GM12878 (cell line): Measurements from ENCODE around the gene COL13A1. TPM values are rescaled to one million over a fixed set of nuclear protein-coding genes. Genes with fewer than 3 reads are reported as not detected.

Source experiments
- ATAC-seq: fragments of 200-7000 bp; cut with Tn5 transposase; 3 replicates; pipeline ENCODE4 v1.9.1; 2020; ENCODE audit warnings: mild to moderate bottlenecking, moderate library complexity
- BruUV-seq: library from RNA; stranded (reverse); fragments of 400-500 nt; replicated peaks from 2 replicates; lab custom pipeline; 2021; lab: Mats Ljungman, UMichigan
- CTCF ChIA-PET: fragments of 300-600 bp; sonication (Branson Sonifier 250); formaldehyde crosslinking; extraction: SDS; loops from one replicate; lab custom pipeline; 2021; ENCODE audit warnings: inconsistent platforms; lab: Yijun Ruan, JAX
- POLR2A ChIA-PET: fragments of 350-600 bp; formaldehyde crosslinking; extraction: SDS; loops from one replicate; lab custom pipeline; 2021; ENCODE audit warnings: inconsistent platforms; lab: Charles Lee
- RAD21 ChIA-PET: fragments of 300-600 bp; sonication (Branson Sonifier 250); formaldehyde crosslinking; loops from one replicate; lab custom pipeline; 2023; ENCODE audit warnings: antibody characterized with exemption; ENCODE audit not compliant: unreplicated experiment; lab: Charles Lee
- SMC1A ChIA-PET: fragments of 300-600 bp; sonication (Branson Sonifier 250); formaldehyde crosslinking; loops from one replicate; lab custom pipeline; 2023; ENCODE audit not compliant: unreplicated experiment, uncharacterized antibody; lab: Charles Lee
- DNase-seq: peaks from one replicate; pipeline ENCODE4 v3.0.0-alpha.2; 2011; ENCODE audit warnings: low read depth, low spot score
- FAIRE-seq: peaks from 3 replicates; lab custom pipeline; 2011; peaks lifted over from hg19 to GRCh38; lab: Jason Lieb, UNC
- H2AFZ ChIP-seq: 2 replicates; pipeline ENCODE4 v1.6.0; 2011; ENCODE audit warnings: low read depth, low read length, control low read depth; ENCODE audit not compliant: control insufficient read depth
- H3K27ac ChIP-seq: 2 replicates; pipeline ENCODE4 v1.5.1; 2011; ENCODE audit warnings: control low read depth; ENCODE audit not compliant: control insufficient read depth, insufficient read depth
- H3K27me3 ChIP-seq, 2 experiments: replicated peaks in 1 of 2; 2 replicates each; pipeline versions ENCODE4 v1.6.0 to v1.6.1; 2011; ENCODE audit warnings: low read length in 1 of 2; ENCODE audit not compliant: control insufficient read depth in 2 of 2, insufficient read depth in 2 of 2
- H3K36me3 ChIP-seq, 2 experiments: 2 replicates each; pipeline ENCODE4 v1.5.1; 2011; ENCODE audit warnings: low read length in 1 of 2; ENCODE audit not compliant: control insufficient read depth in 2 of 2, insufficient read depth in 2 of 2
- H3K4me1 ChIP-seq: 2 replicates; pipeline ENCODE4 v1.6.1; 2011; ENCODE audit warnings: mild to moderate bottlenecking, low read length, moderate library complexity, mixed read lengths; ENCODE audit not compliant: control insufficient read depth, insufficient read depth
- H3K4me2 ChIP-seq: 2 replicates; pipeline ENCODE4 v1.6.0; 2011; ENCODE audit warnings: control low read depth; ENCODE audit not compliant: control insufficient read depth, insufficient read depth
- H3K4me3 ChIP-seq: fragments of 200-600 bp; sonication (generic); 2 replicates; pipeline ENCODE4 v1.5.1; 2016
- H3K79me2 ChIP-seq: 2 replicates; pipeline ENCODE4 v1.6.0; 2011; ENCODE audit warnings: low read length; ENCODE audit not compliant: control insufficient read depth, insufficient read depth
- H3K9ac ChIP-seq: 2 replicates; pipeline ENCODE4 v1.8.0; 2011; ENCODE audit warnings: low read length, control low read depth, mixed read lengths; ENCODE audit not compliant: control insufficient read depth, insufficient read depth
- H3K9me3 ChIP-seq: replicated peaks from 3 replicates; pipeline ENCODE4 v1.5.1; 2011; ENCODE audit warnings: mild to moderate bottlenecking, low read length; ENCODE audit not compliant: control insufficient read depth, insufficient read depth
- H4K20me1 ChIP-seq: 2 replicates; pipeline ENCODE4 v1.6.0; 2011; ENCODE audit not compliant: control insufficient read depth, insufficient read depth
- ASH2L ChIP-seq: fragments of 300-600, 200-600 bp; sonication (generic); IDR thresholded peaks from 2 replicates; pipeline ENCODE4 v1.6.1; 2017; ENCODE audit warnings: low read depth, mild to moderate bottlenecking, borderline replicate concordance
- HDAC6 ChIP-seq: fragments of 200-600 bp; sonication (generic); IDR thresholded peaks from one replicate; pipeline ENCODE4 v1.8.0; 2017; ENCODE audit warnings: antibody characterized with exemption; ENCODE audit not compliant: unreplicated experiment
- MLLT1 ChIP-seq: fragments of 450-650 bp; IDR thresholded peaks from 2 replicates; pipeline ENCODE4 v1.6.1; 2016; ENCODE audit warnings: mild to moderate bottlenecking
- POLR2AphosphoS5 ChIP-seq: IDR thresholded peaks from 2 replicates; pipeline ENCODE4 v1.6.1; 2011; ENCODE audit warnings: mild to moderate bottlenecking, low read length, inconsistent platforms
- RELA ChIP-seq: fragments of 450-650 bp; IDR thresholded peaks from 2 replicates; pipeline ENCODE4 v1.8.0; 2014; ENCODE audit warnings: borderline replicate concordance; ENCODE audit not compliant: partially characterized antibody
- TCF12 ChIP-seq: IDR thresholded peaks from 2 replicates; pipeline ENCODE4 v1.6.1; 2011; ENCODE audit warnings: low read depth, mild to moderate bottlenecking, low read length
- ZNF24 ChIP-seq: fragments of 450-650 bp; IDR thresholded peaks from 2 replicates; pipeline ENCODE4 v1.6.1; 2017; ENCODE audit warnings: antibody characterized with exemption, mild to moderate bottlenecking
- WGBS: methylation state at CpG from one replicate; pipeline ENCODE4 v1.1.6; 2016; ENCODE audit warnings: low lambda C conversion rate; ENCODE audit not compliant: insufficient replicate concordance, insufficient coverage; ENCODE audit errors: missing lambda C conversion rate; 5-methylcytosine and 5-hydroxymethylcytosine counted together
- in situ Hi-C: fragments of 300-500 bp; cut with MboI; formaldehyde crosslinking; loops from 9 replicates; pipeline ENCODE4 v1.14.3; 2018; ENCODE audit warnings: mixed read lengths
- intact Hi-C: fragments of 100-400 bp; cut with micrococcal nuclease; formaldehyde crosslinking; loops from one replicate; pipeline ENCODE4 v1.14.2; 2022; ENCODE audit not compliant: unreplicated experiment
- polyA plus RNA-seq, 11 experiments: library from polyadenylated mRNA; depleted of rRNA in 4 of 11; unstranded in 6 of 11; stranded (reverse) in 5 of 11; fragments of >200 nt; fragmentation: Nextera tagmentation in 4 of 11; fragmentation: Illumina TruSeq in 1 of 11; extraction: Ambion mirVana in 4 of 11; extraction: Trizol in 1 of 11; gene quantifications; 1 replicate in 1 of 11; 2 replicates in 10 of 11; pipeline versions ENCODE4 v1.2.1 to v1.2.3, GENCODE V29; 2011 to 2016; ENCODE audit warnings: inconsistent platforms in 2 of 11, missing spikeins in 2 of 11, low read depth in 1 of 11
- total RNA-seq, 4 experiments: library from RNA; depleted of rRNA in 3 of 4; stranded (reverse); fragments of >200 nt in 3 of 4; fragmentation: Illumina TruSeq in 1 of 4; extraction: Trizol in 1 of 4; gene quantifications; 2 replicates each; pipeline versions ENCODE4 v1.2.1 to v1.2.3, GENCODE V29; 2013 to 2021
- TF ChIP-seq, protein P1 (sequence below): IDR thresholded peaks from 2 replicates; pipeline ENCODE4 v1.6.1; 2012; ENCODE audit warnings: low read length, inconsistent platforms

COL13A1 gene
- total and polyA plus RNA-seq, 10 of the 15 experiments (the other 5 are each of a cell fraction or from before 2014, with no cell fraction given) = 0.03 to 0.15 (median 0.05) TPM; not detected in 7

DNA sequence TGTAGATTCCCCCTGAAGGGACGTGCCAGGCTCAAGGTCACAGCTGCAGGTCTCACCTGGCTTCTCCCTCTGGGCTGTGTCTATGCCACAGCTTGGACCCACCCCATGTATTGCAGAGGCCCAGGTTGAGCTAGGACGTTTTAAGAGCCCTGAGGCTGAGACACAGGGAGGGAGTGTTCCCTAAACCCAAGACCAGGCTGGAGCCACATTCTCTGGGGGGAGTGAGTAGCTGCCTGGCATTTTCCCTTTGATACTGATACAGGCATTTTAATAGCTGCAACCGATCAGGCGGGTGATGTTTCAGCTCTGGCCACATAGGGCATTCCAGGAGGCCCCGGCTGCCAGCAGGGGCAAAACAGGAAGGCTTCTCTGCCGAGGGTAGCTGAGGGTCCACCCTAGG, 13.4 kb downstream of the COL13A1 start (continued):
- TF ChIP-seq MLLT1 = no peak
- TF ChIP-seq ASH2L = no peak

GRCh38 chr10:69816521-69816920, 14.8 kb downstream of the COL13A1 start:
- ATAC-seq (no peak), FAIRE-seq (no peak), DNase-seq (no peak)
- Histone ChIP-seq H4K20me1 (no peaks in the 10 kb centered on the region), H3K27me3 (peaks cover 0 to 4% of the 10 kb centered on the region in 2 experiments; a peak in 1 of 4 replicates), H3K4me2 (no peak overlapping the region), H3K9ac (no peak overlapping the region), H3K4me1 (no peaks in the 10 kb centered on the region), H3K9me3 (no peaks in the 10 kb centered on the region; the same call in 2 of the 3 replicates), H3K36me3 (no peaks in the 10 kb centered on the region), H3K4me3 (no peak overlapping the region), H2AFZ (no peak overlapping the region), H3K79me2 (no peaks in the 10 kb centered on the region), H3K27ac (no peak overlapping the region)
- TF ChIP-seq POLR2AphosphoS5 (no peak), HDAC6 (no peak), ZNF24 (no peak), RELA (no peak), TCF12 (no peak)
- TF ChIP-seq, protein P1, sequence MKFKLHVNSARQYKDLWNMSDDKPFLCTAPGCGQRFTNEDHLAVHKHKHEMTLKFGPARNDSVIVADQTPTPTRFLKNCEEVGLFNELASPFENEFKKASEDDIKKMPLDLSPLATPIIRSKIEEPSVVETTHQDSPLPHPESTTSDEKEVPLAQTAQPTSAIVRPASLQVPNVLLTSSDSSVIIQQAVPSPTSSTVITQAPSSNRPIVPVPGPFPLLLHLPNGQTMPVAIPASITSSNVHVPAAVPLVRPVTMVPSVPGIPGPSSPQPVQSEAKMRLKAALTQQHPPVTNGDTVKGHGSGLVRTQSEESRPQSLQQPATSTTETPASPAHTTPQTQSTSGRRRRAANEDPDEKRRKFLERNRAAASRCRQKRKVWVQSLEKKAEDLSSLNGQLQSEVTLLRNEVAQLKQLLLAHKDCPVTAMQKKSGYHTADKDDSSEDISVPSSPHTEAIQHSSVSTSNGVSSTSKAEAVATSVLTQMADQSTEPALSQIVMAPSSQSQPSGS = no peak
- intact Hi-C loops = no loop called here
- ChIA-PET SMC1A (interaction anchor here (0.6 kb wide), 1 partner anchor 20 kb away, joined by 3 read pairs; no protein-coding TSS in a partner anchor), POLR2A (no interaction called here), RAD21 (no interaction called here), CTCF (interaction anchor here (0.6 kb wide), 1 partner anchor 51 kb away, joined by 3 read pairs; no protein-coding TSS in a partner anchor)
- 21% methylated on average over 5 of the region's 5 CpGs for WGBS
- no TSS peak for BruUV-seq
- in situ Hi-C loops = no loop called here
